ENCODE results near the gene HOXD11. TPM values are rescaled to one million over a fixed set of nuclear protein-coding genes. Genes with fewer than 3 reads are reported as not detected.

HOXD11 gene
- total and polyA plus RNA-seq, 2 of the 13 experiments (the other 11 are each of a cell fraction or from before 2014, with no cell fraction given) = not detected

DNA sequence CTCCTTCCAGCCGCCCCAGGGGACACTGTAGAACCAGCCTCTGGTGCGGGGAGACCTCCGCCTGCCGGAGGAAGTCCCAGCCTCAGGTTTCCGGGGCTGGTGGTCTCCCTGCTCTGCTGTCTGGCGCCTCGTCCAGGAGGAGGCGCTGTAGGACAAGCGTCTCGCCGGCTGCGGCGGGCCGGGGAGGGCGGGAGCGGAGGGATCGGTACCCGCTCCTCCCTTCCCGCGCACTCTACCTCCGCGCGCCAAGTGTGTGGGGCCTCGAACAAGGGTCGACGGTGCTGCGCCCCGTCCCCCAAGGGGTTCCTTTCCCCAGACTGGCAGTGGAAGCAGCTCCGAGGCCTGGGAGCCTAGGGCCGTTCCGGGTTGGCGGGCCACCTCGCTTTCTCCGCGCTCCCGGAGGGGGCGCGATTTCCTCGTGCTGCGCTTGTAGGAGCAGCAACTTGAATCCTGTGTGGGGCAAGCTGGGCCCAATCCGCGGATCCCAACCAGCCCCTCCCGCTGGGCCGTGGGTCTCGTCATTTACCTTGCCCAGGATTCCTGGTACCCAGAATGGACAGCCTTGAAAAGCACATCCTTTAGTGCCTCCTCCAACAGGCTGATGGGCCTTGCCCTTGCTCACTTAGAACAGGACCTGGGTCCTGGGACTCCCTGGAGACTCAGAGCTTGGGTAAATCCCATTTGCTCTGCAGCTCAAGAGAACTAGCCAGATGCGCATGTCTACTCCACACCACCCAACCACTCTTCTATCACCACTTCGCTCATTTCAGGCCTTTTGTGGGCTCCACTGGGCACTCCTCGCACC, 33.6 kb downstream of the HOXD11 start (continued):
- TF ChIP-seq REPIN1 (CRISPR knock-in tag; IDR thresholded peaks at IDR 0.05; ENCODE audit: borderline replicate concordance, low read depth) (peak; percentile 93), TGIF2 (CRISPR knock-in tag; IDR thresholded peaks at IDR 0.05) (0 out of 2 replicates have a peak, but pooled peaks have one; percentile 47), PRMT3 (CRISPR knock-in tag; IDR thresholded peaks at IDR 0.05; ENCODE audit: borderline replicate concordance, low read depth) (peak; percentile 57; the same call in 1 of the 2 replicates), KDM3A (CRISPR knock-in tag; IDR thresholded peaks at IDR 0.05; ENCODE audit: low read depth) (peak; percentile 99; the same call in 1 of the 2 replicates), ZFX (CRISPR knock-in tag; IDR thresholded peaks at IDR 0.05; ENCODE audit: low read depth) (peak; percentile 68; the same call in 1 of the 2 replicates), ZNF577 (CRISPR knock-in tag; IDR thresholded peaks at IDR 0.05; ENCODE audit: borderline replicate concordance, low read depth) (no peak), TBX2 (CRISPR knock-in tag; IDR thresholded peaks at IDR 0.05; ENCODE audit: borderline replicate concordance) (peak; percentile 88), ZNF317 (CRISPR knock-in tag; IDR thresholded peaks at IDR 0.05) (peak; percentile 24; the same call in 1 of the 2 replicates), NR1H2 (CRISPR knock-in tag; IDR thresholded peaks at IDR 0.05; ENCODE audit: borderline replicate concordance, low read depth) (no peak), ZBTB4 (CRISPR knock-in tag; IDR thresholded peaks at IDR 0.05; ENCODE audit: borderline replicate concordance) (no peak), SOX6 (IDR thresholded peaks at IDR 0.05) (no peak), SOX6 (CRISPR knock-in tag; IDR thresholded peaks at IDR 0.05) (peak; percentile 36; the same call in 1 of the 2 replicates), ZFP90 (CRISPR knock-in tag; IDR thresholded peaks at IDR 0.05; ENCODE audit: borderline replicate concordance) (no peak), EZH2 (conservative IDR thresholded peaks at IDR 0.05; ENCODE audit: low read depth, low read length) (no peak), ZNF10 (CRISPR knock-in tag; IDR thresholded peaks at IDR 0.05; ENCODE audit: borderline replicate concordance, low read depth) (no peak), ZFP36L1 (CRISPR knock-in tag; IDR thresholded peaks at IDR 0.05) (no peak), ZNF382 (CRISPR knock-in tag; IDR thresholded peaks at IDR 0.05; ENCODE audit: borderline replicate concordance) (no peak), PAWR (CRISPR knock-in tag; IDR thresholded peaks at IDR 0.05; ENCODE audit: borderline replicate concordance) (no peak), ZNF775 (CRISPR knock-in tag; IDR thresholded peaks at IDR 0.05; ENCODE audit: borderline replicate concordance) (no peak), SNAPC2 (CRISPR knock-in tag; IDR thresholded peaks at IDR 0.05) (no peak), DNMT3B (CRISPR knock-in tag; conservative IDR thresholded peaks at IDR 0.05) (no peak), ZNF562 (CRISPR knock-in tag; IDR thresholded peaks at IDR 0.05; ENCODE audit: borderline replicate concordance) (no peak), EP300 (IDR thresholded peaks at IDR 0.05; ENCODE audit: low read depth in 2 of 2, low read length in 2 of 2) (no peak), EP300 (CRISPR knock-in tag; IDR thresholded peaks at IDR 0.05; ENCODE audit: borderline replicate concordance) (no peak), KDM2A (CRISPR knock-in tag; IDR thresholded peaks at IDR 0.05; ENCODE audit: borderline replicate concordance, low read depth) (peak; percentile 98)
- TF ChIP-seq, protein P1, sequence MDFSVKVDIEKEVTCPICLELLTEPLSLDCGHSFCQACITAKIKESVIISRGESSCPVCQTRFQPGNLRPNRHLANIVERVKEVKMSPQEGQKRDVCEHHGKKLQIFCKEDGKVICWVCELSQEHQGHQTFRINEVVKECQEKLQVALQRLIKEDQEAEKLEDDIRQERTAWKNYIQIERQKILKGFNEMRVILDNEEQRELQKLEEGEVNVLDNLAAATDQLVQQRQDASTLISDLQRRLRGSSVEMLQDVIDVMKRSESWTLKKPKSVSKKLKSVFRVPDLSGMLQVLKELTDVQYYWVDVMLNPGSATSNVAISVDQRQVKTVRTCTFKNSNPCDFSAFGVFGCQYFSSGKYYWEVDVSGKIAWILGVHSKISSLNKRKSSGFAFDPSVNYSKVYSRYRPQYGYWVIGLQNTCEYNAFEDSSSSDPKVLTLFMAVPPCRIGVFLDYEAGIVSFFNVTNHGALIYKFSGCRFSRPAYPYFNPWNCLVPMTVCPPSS (IDR thresholded peaks at IDR 0.05) = no peak
